ENCODE data around the gene STON2.

The STON2 gene

GRCh38 chr14:81314443-81315175 is 85.5 kb downstream of the STON2 start:
- ATAC-seq, result no peak

GRCh38 chr14:81313775-81314429 is 86.2 kb downstream of the STON2 start:
- TF ChIP-seq OSR1 (CRISPR knock-in tag; IDR thresholded peaks at IDR 0.05) (no peak), RARB (CRISPR knock-in tag; IDR thresholded peaks at IDR 0.05) (no peak), CSRNP3 (CRISPR knock-in tag; IDR thresholded peaks at IDR 0.05) (no peak), GLIS3 (CRISPR knock-in tag; IDR thresholded peaks at IDR 0.05) (no peak), ZNF70 (CRISPR knock-in tag; IDR thresholded peaks at IDR 0.05) (no peak), ISL1 (CRISPR knock-in tag; IDR thresholded peaks at IDR 0.05) (no peak), ZFP3 (CRISPR knock-in tag; IDR thresholded peaks at IDR 0.05) (no peak), ESRRG (CRISPR knock-in tag; IDR thresholded peaks at IDR 0.05) (no peak), SNAI2 (CRISPR knock-in tag; IDR thresholded peaks at IDR 0.05) (no peak), CSDC2 (CRISPR knock-in tag; IDR thresholded peaks at IDR 0.05) (no peak), ZC3H10 (CRISPR knock-in tag; IDR thresholded peaks at IDR 0.05) (no peak), ZNF565 (CRISPR knock-in tag; conservative IDR thresholded peaks at IDR 0.05; ENCODE audit: low read depth) (no peak)
- TF ChIP-seq, protein P1, sequence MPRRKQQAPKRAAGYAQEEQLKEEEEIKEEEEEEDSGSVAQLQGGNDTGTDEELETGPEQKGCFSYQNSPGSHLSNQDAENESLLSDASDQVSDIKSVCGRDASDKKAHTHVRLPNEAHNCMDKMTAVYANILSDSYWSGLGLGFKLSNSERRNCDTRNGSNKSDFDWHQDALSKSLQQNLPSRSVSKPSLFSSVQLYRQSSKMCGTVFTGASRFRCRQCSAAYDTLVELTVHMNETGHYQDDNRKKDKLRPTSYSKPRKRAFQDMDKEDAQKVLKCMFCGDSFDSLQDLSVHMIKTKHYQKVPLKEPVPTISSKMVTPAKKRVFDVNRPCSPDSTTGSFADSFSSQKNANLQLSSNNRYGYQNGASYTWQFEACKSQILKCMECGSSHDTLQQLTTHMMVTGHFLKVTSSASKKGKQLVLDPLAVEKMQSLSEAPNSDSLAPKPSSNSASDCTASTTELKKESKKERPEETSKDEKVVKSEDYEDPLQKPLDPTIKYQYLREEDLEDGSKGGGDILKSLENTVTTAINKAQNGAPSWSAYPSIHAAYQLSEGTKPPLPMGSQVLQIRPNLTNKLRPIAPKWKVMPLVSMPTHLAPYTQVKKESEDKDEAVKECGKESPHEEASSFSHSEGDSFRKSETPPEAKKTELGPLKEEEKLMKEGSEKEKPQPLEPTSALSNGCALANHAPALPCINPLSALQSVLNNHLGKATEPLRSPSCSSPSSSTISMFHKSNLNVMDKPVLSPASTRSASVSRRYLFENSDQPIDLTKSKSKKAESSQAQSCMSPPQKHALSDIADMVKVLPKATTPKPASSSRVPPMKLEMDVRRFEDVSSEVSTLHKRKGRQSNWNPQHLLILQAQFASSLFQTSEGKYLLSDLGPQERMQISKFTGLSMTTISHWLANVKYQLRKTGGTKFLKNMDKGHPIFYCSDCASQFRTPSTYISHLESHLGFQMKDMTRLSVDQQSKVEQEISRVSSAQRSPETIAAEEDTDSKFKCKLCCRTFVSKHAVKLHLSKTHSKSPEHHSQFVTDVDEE (CRISPR knock-in tag; IDR thresholded peaks at IDR 0.05), result no peak
- TF ChIP-seq, protein P2, sequence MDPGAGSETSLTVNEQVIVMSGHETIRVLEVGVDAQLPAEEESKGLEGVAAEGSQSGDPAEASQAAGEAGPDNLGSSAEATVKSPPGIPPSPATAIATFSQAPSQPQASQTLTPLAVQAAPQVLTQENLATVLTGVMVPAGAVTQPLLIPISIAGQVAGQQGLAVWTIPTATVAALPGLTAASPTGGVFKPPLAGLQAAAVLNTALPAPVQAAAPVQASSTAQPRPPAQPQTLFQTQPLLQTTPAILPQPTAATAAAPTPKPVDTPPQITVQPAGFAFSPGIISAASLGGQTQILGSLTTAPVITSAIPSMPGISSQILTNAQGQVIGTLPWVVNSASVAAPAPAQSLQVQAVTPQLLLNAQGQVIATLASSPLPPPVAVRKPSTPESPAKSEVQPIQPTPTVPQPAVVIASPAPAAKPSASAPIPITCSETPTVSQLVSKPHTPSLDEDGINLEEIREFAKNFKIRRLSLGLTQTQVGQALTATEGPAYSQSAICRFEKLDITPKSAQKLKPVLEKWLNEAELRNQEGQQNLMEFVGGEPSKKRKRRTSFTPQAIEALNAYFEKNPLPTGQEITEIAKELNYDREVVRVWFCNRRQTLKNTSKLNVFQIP (CRISPR knock-in tag; IDR thresholded peaks at IDR 0.05; ENCODE audit: borderline replicate concordance, low read depth), result no peak
- no peak for ATAC-seq

More at GRCh38 chr14:81314443-81315175, 85.5 kb downstream of the STON2 start:
- TF ChIP-seq ISL1 (CRISPR knock-in tag; IDR thresholded peaks at IDR 0.05) (no peak), GLIS3 (CRISPR knock-in tag; IDR thresholded peaks at IDR 0.05) (no peak), TCF4 (CRISPR knock-in tag; IDR thresholded peaks at IDR 0.05; ENCODE audit: borderline replicate concordance) (no peak), PATZ1 (CRISPR knock-in tag; IDR thresholded peaks at IDR 0.05; ENCODE audit: borderline replicate concordance) (no peak), RARB (CRISPR knock-in tag; IDR thresholded peaks at IDR 0.05) (no peak)

- TF ChIP-seq CSRNP3 (CRISPR knock-in tag; IDR thresholded peaks at IDR 0.05), result no peak
- no peak for TF ChIP-seq CSDC2 (CRISPR knock-in tag; IDR thresholded peaks at IDR 0.05)
- no peak for TF ChIP-seq ISL1 (CRISPR knock-in tag; IDR thresholded peaks at IDR 0.05)
- TF ChIP-seq TCF4 (CRISPR knock-in tag; IDR thresholded peaks at IDR 0.05; ENCODE audit: borderline replicate concordance), result no peak
- no peak for TF ChIP-seq OSR1 (CRISPR knock-in tag; IDR thresholded peaks at IDR 0.05)
- no peak for TF ChIP-seq ZFP30 (CRISPR knock-in tag; IDR thresholded peaks at IDR 0.05)
- TF ChIP-seq ZNF8 (CRISPR knock-in tag; IDR thresholded peaks at IDR 0.05), result no peak
- TF ChIP-seq GLIS3 (CRISPR knock-in tag; IDR thresholded peaks at IDR 0.05), result no peak
- TF ChIP-seq, protein P2 (CRISPR knock-in tag; IDR thresholded peaks at IDR 0.05; ENCODE audit: borderline replicate concordance, low read depth), result no peak
- no peak for TF ChIP-seq RARB (CRISPR knock-in tag; IDR thresholded peaks at IDR 0.05)
- TF ChIP-seq ZNF565 (CRISPR knock-in tag; conservative IDR thresholded peaks at IDR 0.05; ENCODE audit: low read depth), result no peak
- TF ChIP-seq CREB5 (CRISPR knock-in tag; IDR thresholded peaks at IDR 0.05; ENCODE audit: low read depth), result no peak
- ATAC-seq, result no peak
Measured at GRCh38 chr14:81313200-81313599, 86.9 kb downstream of the STON2 start.

All from SK-N-SH treated with all-trans-retinoic acid at 6 μM for 48 hours (cell line).